Neural cell (in vitro differentiated cells): Measurements from ENCODE around the gene CEP85. TPM values are rescaled to one million over a fixed set of nuclear protein-coding genes. Genes with fewer than 3 reads are reported as not detected.

ENCODE experiments used
- H2AFZ ChIP-seq: fragments of 200-600, 300-800 bp; sonication (generic), shearing (Covaris generic); 2 replicates; pipeline ENCODE4 v1.6.0; 2014; ENCODE audit warnings: low read depth, mild to moderate bottlenecking, antibody characterized with exemption, low read length, moderate library complexity
- H3F3A ChIP-seq: fragments of 200-600 bp; shearing (Covaris generic); 2 replicates; pipeline ENCODE4 v1.6.1; 2016; ENCODE audit warnings: mild to moderate bottlenecking, moderate library complexity, mixed read lengths, antibody characterized with exemption, low read length; ENCODE audit not compliant: insufficient read depth, poor library complexity, severe bottlenecking
- H3K27ac ChIP-seq: fragments of 200-600, 300-800 bp; sonication (generic), shearing (Covaris generic); 2 replicates; pipeline ENCODE4 v1.5.1; 2014; ENCODE audit warnings: mild to moderate bottlenecking, low read length, moderate library complexity
- H3K27me3 ChIP-seq: fragments of 300-800, 200-600 bp; sonication (generic), shearing (Covaris generic); 2 replicates; pipeline ENCODE4 v1.6.0; 2014; ENCODE audit warnings: mild to moderate bottlenecking, low read depth, low read length, moderate library complexity; ENCODE audit not compliant: insufficient read depth
- H3K36me3 ChIP-seq: fragments of 300-800, 200-600 bp; sonication (generic), shearing (Covaris generic); 2 replicates; pipeline ENCODE4 v1.5.1; 2014; ENCODE audit warnings: mild to moderate bottlenecking, antibody characterized with exemption, low read length, moderate library complexity; ENCODE audit not compliant: insufficient read depth
- H3K4me2 ChIP-seq: fragments of 300-800, 200-600 bp; sonication (generic), shearing (Covaris generic); 2 replicates; pipeline ENCODE4 v1.6.0; 2014; ENCODE audit warnings: mild to moderate bottlenecking, low read length
- H3K4me3 ChIP-seq: fragments of 300-800, 200-600 bp; sonication (generic), shearing (Covaris generic); 2 replicates; pipeline ENCODE4 v1.5.1; 2014; ENCODE audit warnings: mild to moderate bottlenecking, low read length, moderate library complexity
- H3K79me2 ChIP-seq: fragments of 200-600 bp; shearing (Covaris generic); replicated peaks from 2 replicates; pipeline ENCODE4 v1.6.0; 2014; ENCODE audit warnings: mild to moderate bottlenecking, low read length, moderate library complexity; ENCODE audit not compliant: insufficient read depth
- H3K9ac ChIP-seq: fragments of 300-800, 200-600 bp; sonication (generic), shearing (Covaris generic); 2 replicates; pipeline ENCODE4 v1.6.1; 2016; ENCODE audit warnings: mild to moderate bottlenecking, low read length, mixed read lengths
- H3K9me2 ChIP-seq: fragments of 200-600 bp; shearing (Covaris generic); 2 replicates; pipeline ENCODE4 v1.6.1; 2016; ENCODE audit warnings: mild to moderate bottlenecking, low read length, mixed read lengths; ENCODE audit not compliant: insufficient read depth
- H3K9me3 ChIP-seq: fragments of 200-600, 300-800 bp; sonication (generic), shearing (Covaris generic); 2 replicates; pipeline ENCODE4 v1.6.1; 2016; ENCODE audit warnings: mild to moderate bottlenecking, mixed run types, low read length, moderate library complexity, mixed read lengths
- H4K20me1 ChIP-seq: fragments of 200-600 bp; shearing (Covaris generic); 2 replicates; pipeline ENCODE4 v1.6.1; 2016; ENCODE audit warnings: mild to moderate bottlenecking, mixed run types; ENCODE audit not compliant: insufficient read depth
- EP300 ChIP-seq: fragments of 450-650 bp; conservative IDR thresholded peaks from 2 replicates; pipeline ENCODE4 v1.6.1; 2014; ENCODE audit warnings: antibody characterized with exemption, mild to moderate bottlenecking, moderate library complexity; ENCODE audit not compliant: poor library complexity, severe bottlenecking
- EZH2 ChIP-seq: fragments of 200-600, 300-800 bp; shearing (Covaris generic), sonication (generic); IDR thresholded peaks from 2 replicates; pipeline ENCODE4 v1.6.1; 2014; ENCODE audit warnings: antibody characterized with exemption, low read length, borderline replicate concordance, mild to moderate bottlenecking; ENCODE audit not compliant: insufficient read depth, poor library complexity, severe bottlenecking
- MXI1 ChIP-seq: fragments of 450-650 bp; conservative IDR thresholded peaks from 2 replicates; pipeline ENCODE4 v1.6.1; 2014; ENCODE audit warnings: antibody characterized with exemption, mild to moderate bottlenecking; ENCODE audit not compliant: poor library complexity, severe bottlenecking
- POLR2AphosphoS5 ChIP-seq: IDR thresholded peaks from 2 replicates; pipeline ENCODE4 v1.6.1; 2012
- RAD21 ChIP-seq: fragments of 450-650 bp; conservative IDR thresholded peaks from 2 replicates; pipeline ENCODE4 v1.6.1; 2014; ENCODE audit warnings: antibody characterized with exemption, mild to moderate bottlenecking, moderate library complexity
- SMC3 ChIP-seq: fragments of 450-650 bp; conservative IDR thresholded peaks from 2 replicates; pipeline ENCODE4 v1.6.1; 2014; ENCODE audit warnings: antibody characterized with exemption, mild to moderate bottlenecking, moderate library complexity; ENCODE audit not compliant: poor library complexity
- TAF1 ChIP-seq: IDR thresholded peaks from 2 replicates; pipeline ENCODE4 v1.6.1; 2012; ENCODE audit warnings: low read depth
- polyA plus RNA-seq: library from polyadenylated mRNA; depleted of rRNA; stranded (reverse); fragments of >200 nt; gene quantifications from 2 replicates; pipeline ENCODE4 v1.2.3, GENCODE V29; 2014
- TF ChIP-seq, protein P1 (sequence below): IDR thresholded peaks from 2 replicates; pipeline ENCODE4 v1.6.1; 2012; ENCODE audit warnings: borderline replicate concordance
- TF ChIP-seq, protein P2 (sequence below): fragments of 450-650 bp; IDR thresholded peaks from 2 replicates; pipeline ENCODE4 v1.5.1; 2014; ENCODE audit warnings: antibody characterized with exemption, mild to moderate bottlenecking, moderate library complexity; ENCODE audit not compliant: poor library complexity, severe bottlenecking

CEP85 gene
- polyA plus RNA-seq, 1 donor from 2014 or later, result 20.5 TPM

DNA sequence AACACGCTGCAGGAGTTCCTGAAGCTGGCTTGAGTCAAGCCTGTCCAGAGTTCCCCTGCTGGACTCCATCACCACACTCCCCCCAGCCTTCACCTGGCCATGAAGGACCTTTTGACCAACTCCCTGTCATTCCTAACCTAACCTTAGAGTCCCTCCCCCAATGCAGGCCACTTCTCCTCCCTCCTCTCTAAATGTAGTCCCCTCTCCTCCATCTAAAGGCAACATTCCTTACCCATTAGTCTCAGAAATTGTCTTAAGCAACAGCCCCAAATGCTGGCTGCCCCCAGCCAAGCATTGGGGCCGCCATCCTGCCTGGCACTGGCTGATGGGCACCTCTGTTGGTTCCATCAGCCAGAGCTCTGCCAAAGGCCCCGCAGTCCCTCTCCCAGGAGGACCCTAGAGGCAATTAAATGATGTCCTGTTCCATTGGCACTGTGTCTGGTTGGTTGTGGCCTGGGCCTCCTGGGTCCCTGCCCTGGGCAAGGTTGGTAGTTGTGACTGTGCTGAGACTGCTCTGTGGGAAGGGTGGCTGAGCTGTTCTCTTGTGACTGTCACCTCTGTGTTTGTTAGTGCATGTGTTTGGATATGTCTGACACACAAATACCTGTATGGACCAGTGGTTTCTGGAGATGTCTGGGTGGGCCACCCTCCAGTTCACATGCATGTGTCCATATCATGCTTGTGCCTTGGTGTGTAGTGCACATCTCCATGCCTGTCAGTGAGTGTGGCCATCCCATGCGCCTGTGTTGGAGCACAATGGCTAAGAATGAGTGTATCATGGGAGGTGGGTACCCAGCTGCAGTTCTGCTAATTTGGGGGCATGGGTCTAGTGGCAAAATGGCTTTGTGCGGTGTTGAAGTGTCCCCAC is 47.3 kb downstream of the CEP85 start:
- TF ChIP-seq TAF1 (no peak), MXI1 (no peak), EZH2 (no peak), POLR2AphosphoS5 (no peak), EP300 (no peak), RAD21 (no peak)
- TF ChIP-seq, protein P1, sequence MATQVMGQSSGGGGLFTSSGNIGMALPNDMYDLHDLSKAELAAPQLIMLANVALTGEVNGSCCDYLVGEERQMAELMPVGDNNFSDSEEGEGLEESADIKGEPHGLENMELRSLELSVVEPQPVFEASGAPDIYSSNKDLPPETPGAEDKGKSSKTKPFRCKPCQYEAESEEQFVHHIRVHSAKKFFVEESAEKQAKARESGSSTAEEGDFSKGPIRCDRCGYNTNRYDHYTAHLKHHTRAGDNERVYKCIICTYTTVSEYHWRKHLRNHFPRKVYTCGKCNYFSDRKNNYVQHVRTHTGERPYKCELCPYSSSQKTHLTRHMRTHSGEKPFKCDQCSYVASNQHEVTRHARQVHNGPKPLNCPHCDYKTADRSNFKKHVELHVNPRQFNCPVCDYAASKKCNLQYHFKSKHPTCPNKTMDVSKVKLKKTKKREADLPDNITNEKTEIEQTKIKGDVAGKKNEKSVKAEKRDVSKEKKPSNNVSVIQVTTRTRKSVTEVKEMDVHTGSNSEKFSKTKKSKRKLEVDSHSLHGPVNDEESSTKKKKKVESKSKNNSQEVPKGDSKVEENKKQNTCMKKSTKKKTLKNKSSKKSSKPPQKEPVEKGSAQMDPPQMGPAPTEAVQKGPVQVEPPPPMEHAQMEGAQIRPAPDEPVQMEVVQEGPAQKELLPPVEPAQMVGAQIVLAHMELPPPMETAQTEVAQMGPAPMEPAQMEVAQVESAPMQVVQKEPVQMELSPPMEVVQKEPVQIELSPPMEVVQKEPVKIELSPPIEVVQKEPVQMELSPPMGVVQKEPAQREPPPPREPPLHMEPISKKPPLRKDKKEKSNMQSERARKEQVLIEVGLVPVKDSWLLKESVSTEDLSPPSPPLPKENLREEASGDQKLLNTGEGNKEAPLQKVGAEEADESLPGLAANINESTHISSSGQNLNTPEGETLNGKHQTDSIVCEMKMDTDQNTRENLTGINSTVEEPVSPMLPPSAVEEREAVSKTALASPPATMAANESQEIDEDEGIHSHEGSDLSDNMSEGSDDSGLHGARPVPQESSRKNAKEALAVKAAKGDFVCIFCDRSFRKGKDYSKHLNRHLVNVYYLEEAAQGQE, result no peak
- TF ChIP-seq, protein P2, sequence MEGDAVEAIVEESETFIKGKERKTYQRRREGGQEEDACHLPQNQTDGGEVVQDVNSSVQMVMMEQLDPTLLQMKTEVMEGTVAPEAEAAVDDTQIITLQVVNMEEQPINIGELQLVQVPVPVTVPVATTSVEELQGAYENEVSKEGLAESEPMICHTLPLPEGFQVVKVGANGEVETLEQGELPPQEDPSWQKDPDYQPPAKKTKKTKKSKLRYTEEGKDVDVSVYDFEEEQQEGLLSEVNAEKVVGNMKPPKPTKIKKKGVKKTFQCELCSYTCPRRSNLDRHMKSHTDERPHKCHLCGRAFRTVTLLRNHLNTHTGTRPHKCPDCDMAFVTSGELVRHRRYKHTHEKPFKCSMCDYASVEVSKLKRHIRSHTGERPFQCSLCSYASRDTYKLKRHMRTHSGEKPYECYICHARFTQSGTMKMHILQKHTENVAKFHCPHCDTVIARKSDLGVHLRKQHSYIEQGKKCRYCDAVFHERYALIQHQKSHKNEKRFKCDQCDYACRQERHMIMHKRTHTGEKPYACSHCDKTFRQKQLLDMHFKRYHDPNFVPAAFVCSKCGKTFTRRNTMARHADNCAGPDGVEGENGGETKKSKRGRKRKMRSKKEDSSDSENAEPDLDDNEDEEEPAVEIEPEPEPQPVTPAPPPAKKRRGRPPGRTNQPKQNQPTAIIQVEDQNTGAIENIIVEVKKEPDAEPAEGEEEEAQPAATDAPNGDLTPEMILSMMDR, result no peak
- no peaks in the 10 kb centered on the region for H3K36me3 ChIP-seq
- no peaks in the 10 kb centered on the region for H4K20me1 ChIP-seq
- H3K79me2 ChIP-seq, result peaks cover 5% of the 10 kb centered on the region
- H3F3A ChIP-seq, result no peaks in the 10 kb centered on the region
- H3K4me3 ChIP-seq, result peak overlapping the region; percentile 97
- no peaks in the 10 kb centered on the region for H3K27me3 ChIP-seq
- H3K27ac ChIP-seq, result no peak overlapping the region
- no peak overlapping the region for H3K9ac ChIP-seq
- H2AFZ ChIP-seq, result no peak overlapping the region
- H3K9me2 ChIP-seq, result no peaks in the 10 kb centered on the region
- no peak overlapping the region for H3K4me2 ChIP-seq
- no peaks in the 10 kb centered on the region for H3K9me3 ChIP-seq

DNA sequence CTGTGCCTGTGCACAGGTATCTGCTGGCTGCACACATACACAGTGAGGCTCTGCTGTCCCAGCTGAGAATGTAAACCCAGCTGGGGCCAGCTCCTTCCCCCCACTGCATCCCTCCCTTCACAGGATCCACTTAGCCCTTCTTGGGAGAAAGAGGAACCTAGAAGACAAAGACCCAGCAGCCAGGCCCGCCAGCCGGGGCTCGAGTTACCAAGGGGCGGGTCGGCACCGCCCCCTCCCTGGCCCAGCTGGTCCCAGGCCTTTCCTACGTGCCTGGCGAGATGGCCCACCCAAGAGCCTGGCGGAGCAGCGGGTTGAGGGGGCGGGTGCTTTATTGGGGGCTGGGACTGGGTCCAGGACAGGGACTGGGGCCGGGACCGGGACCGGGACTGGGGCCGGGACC is 48.0 kb downstream of the CEP85 start:
- Histone ChIP-seq H3K4me3 (peak overlapping the region; percentile 97), H3K79me2 (peaks cover 5% of the 10 kb centered on the region), H3K27me3 (no peaks in the 10 kb centered on the region), H3F3A (no peaks in the 10 kb centered on the region), H3K27ac (no peak overlapping the region), H3K36me3 (no peaks in the 10 kb centered on the region), H4K20me1 (no peaks in the 10 kb centered on the region), H3K4me2 (no peak overlapping the region), H3K9me3 (no peaks in the 10 kb centered on the region), H3K9ac (no peak overlapping the region), H2AFZ (no peak overlapping the region), H3K9me2 (no peaks in the 10 kb centered on the region)
- TF ChIP-seq SMC3 (no peak), EZH2 (no peak), POLR2AphosphoS5 (no peak), TAF1 (no peak), EP300 (no peak), MXI1 (no peak), RAD21 (no peak)
- TF ChIP-seq, protein P2, result no peak
- TF ChIP-seq, protein P1, result no peak
